ENCODE results near the gene HCRTR2.

DNA sequence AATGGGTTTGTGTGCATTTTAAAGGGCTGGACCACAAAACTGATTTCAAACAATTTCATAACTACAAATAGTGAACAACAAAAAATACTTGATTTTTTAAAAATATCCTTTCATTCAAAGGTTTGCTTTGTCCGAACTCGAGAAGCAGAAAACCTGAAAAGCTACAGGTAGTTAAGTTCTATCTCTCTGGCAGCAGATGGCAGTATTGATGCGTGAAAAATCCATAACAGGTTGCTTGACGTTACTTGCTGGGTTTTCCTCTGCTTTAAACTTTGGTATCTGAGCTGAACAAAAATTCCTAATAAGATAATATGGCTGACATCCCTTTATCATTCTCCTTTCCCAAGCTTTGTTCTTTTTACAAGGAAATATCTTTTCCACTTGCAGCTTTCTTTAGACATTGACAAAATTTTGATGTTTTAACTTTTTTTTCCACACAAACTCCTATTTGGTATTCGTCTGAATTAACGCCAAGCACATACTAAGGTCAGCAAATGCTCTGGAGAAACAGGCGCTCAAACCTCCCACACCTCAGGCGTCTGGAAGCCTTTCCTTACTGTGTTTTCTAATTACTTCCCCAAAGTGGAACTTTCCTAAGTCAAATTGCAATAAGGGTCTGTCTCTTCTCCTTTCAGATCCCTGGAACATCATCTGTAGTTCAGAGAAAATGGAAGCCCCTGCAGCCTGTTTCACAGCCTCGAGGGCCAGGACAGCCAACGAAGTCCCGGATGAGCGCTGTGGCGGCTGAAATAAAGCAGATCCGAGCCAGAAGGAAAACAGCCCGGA lies 102.6 kb downstream of the HCRTR2 start:
- TF ChIP-seq ZNF274 (IDR thresholded peaks at IDR 0.05; ENCODE audit: low read depth, low read length) (no peak), YY1 (IDR thresholded peaks at IDR 0.05; ENCODE audit: insufficient read depth, insufficient read length) (no peak), SUZ12 (IDR thresholded peaks at IDR 0.05; ENCODE audit: extremely low read depth, insufficient read depth, insufficient read length) (no peak)
